ENCODE results near the gene GPR137C. TPM values are rescaled to one million over a fixed set of nuclear protein-coding genes. Genes with fewer than 3 reads are reported as not detected.

Gene GPR137C
- total RNA-seq, 1 donor from 2014 or later: 0.86 TPM

DNA sequence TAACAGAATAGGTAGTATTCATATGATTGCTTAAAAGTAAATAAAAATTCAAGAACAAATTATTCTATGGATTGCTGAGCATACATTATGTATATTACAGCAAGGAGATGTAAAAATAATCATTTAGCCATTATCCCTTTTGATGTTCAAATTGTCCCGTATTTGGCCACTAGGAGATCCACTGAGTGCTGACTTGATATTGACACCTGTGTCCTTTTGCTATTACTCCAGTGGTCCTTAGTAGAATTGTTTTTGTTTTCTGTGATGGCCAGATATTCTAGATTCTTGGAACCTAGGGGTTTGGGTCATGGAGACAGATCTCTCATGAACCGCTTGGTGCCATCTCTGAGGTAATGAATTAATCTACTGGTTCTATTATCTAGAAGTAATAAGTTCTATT lies 126.0 kb downstream of the GPR137C start:
- no peak for DNase-seq (ENCODE audit: low spot score)

DNA sequence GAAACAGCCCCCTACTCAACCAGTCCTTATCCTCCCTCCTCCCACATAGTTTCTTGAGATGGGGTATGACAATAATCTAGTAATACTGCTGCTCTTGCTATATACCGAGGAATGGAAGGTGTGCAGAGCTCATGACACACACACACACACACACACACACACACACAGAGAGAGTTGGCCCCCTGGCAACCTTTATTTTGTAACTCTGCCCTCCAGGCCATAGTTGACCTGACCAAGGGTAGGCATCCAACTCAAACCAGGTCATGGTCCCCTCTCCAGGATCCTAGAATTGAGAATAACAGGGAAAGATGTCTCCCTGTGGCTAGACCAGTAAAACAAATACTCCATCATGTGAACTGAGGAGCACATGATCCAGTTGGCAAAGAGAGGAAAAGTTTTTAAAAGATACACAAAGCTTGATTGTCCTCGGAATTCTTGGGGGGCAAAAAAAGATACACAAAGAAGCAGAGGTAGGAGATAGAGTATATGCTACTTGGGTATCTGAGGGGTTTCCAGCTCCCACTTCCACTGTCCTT lies 131.4 kb downstream of the GPR137C start:
- DNase-seq (ENCODE audit: low spot score): no peak

- no peak for DNase-seq (ENCODE audit: low spot score)
Observed at GRCh38 chr14:52686176-52686575, 133.5 kb downstream of the GPR137C start.

Other genes starting within 250 kb of the GPR137C start
- gene PTGER2, start 238.5 kb upstream of the GPR137C start, total RNA-seq: 3.9 TPM
- 7.0 TPM for gene TXNDC16, start 331 bp upstream of the GPR137C start, total RNA-seq
- gene ERO1A, start 142.7 kb downstream of the GPR137C start, total RNA-seq: 74.6 TPM
- 61.6 TPM for gene PSMC6, start 154.4 kb downstream of the GPR137C start, total RNA-seq
- 9.0 TPM for gene STYX, start 177.3 kb downstream of the GPR137C start, total RNA-seq
- gene GNPNAT1, start 238.8 kb downstream of the GPR137C start, total RNA-seq: 18.9 TPM